Mesendoderm (in vitro differentiated cells): ENCODE data around the gene REPIN1.
A peak's percentile ranks its signal among the peaks of the same experiment; 100 is the strongest.

Experiments used
- DNase-seq: peaks from one replicate; pipeline ENCODE4 v3.0.0; 2013
- H2AK5ac ChIP-seq: 2 replicates; pipeline ENCODE4 v1.6.1; 2013; ENCODE audit warnings: low read length, inconsistent platforms
- H2BK120ac ChIP-seq: 2 replicates; pipeline ENCODE4 v1.6.1; 2013; ENCODE audit warnings: low read depth, mild to moderate bottlenecking, low read length, moderate library complexity, mixed read lengths
- H2BK15ac ChIP-seq: replicated peaks from 2 replicates; pipeline ENCODE4 v1.6.1; 2013; ENCODE audit warnings: low read depth, mild to moderate bottlenecking, moderate library complexity
- H2BK5ac ChIP-seq: 2 replicates; pipeline ENCODE4 v1.6.1; 2013; ENCODE audit warnings: low read length, inconsistent platforms
- H3K18ac ChIP-seq: 2 replicates; pipeline ENCODE4 v1.6.1; 2013; ENCODE audit warnings: mild to moderate bottlenecking, low read length, mixed read lengths
- H3K23ac ChIP-seq: one replicate; pipeline ENCODE4 v1.6.1; 2013; ENCODE audit warnings: low read length
- H3K27ac ChIP-seq: 2 replicates; pipeline ENCODE4 v1.5.1; 2013; ENCODE audit warnings: low read depth, mild to moderate bottlenecking, inconsistent platforms, low read length, moderate library complexity
- H3K27me3 ChIP-seq: 2 replicates; pipeline ENCODE4 v1.6.1; 2013; ENCODE audit warnings: low read length, control low read depth, mild to moderate bottlenecking, inconsistent platforms; ENCODE audit not compliant: insufficient read depth, poor library complexity
- H3K36me3 ChIP-seq: 2 replicates; pipeline ENCODE4 v1.6.1; 2013; ENCODE audit warnings: low read length, inconsistent platforms; ENCODE audit not compliant: control insufficient read depth, insufficient read depth
- H3K4ac ChIP-seq: one replicate; pipeline ENCODE4 v1.6.1; 2013; ENCODE audit warnings: low read depth, mild to moderate bottlenecking, low read length, moderate library complexity
- H3K4me1 ChIP-seq: 2 replicates; pipeline ENCODE4 v1.6.1; 2013; ENCODE audit warnings: low read depth, low read length, inconsistent platforms; ENCODE audit not compliant: control insufficient read depth
- H3K4me2 ChIP-seq: 2 replicates; pipeline ENCODE4 v1.6.1; 2013; ENCODE audit warnings: low read length
- H3K4me3 ChIP-seq: 2 replicates; pipeline ENCODE4 v1.5.1; 2013; ENCODE audit warnings: mild to moderate bottlenecking, low read length
- H3K56ac ChIP-seq: one replicate; pipeline ENCODE4 v1.6.1; 2013; ENCODE audit warnings: low read length
- H3K79me1 ChIP-seq: 2 replicates; pipeline ENCODE4 v1.6.1; 2013; ENCODE audit warnings: low read length, inconsistent platforms
- H3K79me2 ChIP-seq: 2 replicates; pipeline ENCODE4 v1.6.1; 2013; ENCODE audit warnings: mild to moderate bottlenecking, low read length; ENCODE audit not compliant: control insufficient read depth, insufficient read depth
- H3K9ac ChIP-seq: 2 replicates; pipeline ENCODE4 v1.6.1; 2013; ENCODE audit warnings: low read length, inconsistent platforms
- H4K5ac ChIP-seq: one replicate; pipeline ENCODE4 v1.6.1; 2013; ENCODE audit warnings: low read length
- H4K8ac ChIP-seq: one replicate; pipeline ENCODE4 v1.6.1; 2013; ENCODE audit warnings: low read depth, mild to moderate bottlenecking, control low read depth, low read length, moderate library complexity
- WGBS: extraction: QIAGEN DNeasy Blood & Tissue Kit; methylation state at CpG from one replicate; pipeline ENCODE4 v1.1.7; 2013; ENCODE audit warnings: low lambda C conversion rate, missing lambda C conversion rate; ENCODE audit not compliant: insufficient coverage; ENCODE audit errors: extremely low coverage; 5-methylcytosine and 5-hydroxymethylcytosine counted together

REPIN1 gene

GRCh38 chr7:150329331-150330120 is 39.1 kb upstream of the REPIN1 start:
- Histone ChIP-seq H4K8ac (no peak overlapping the region), H3K36me3 (no peaks in the 10 kb centered on the region), H2BK15ac (no peak overlapping the region), H3K23ac (no peak overlapping the region), H3K4me3 (no peak overlapping the region), H3K18ac (no peak overlapping the region), H3K4me2 (no peak overlapping the region), H4K5ac (no peak overlapping the region), H3K27me3 (no peaks in the 10 kb centered on the region), H3K9ac (no peak overlapping the region), H2AK5ac (no peak overlapping the region), H2BK5ac (no peak overlapping the region), H3K79me2 (no peaks in the 10 kb centered on the region), H3K4me1 (no peaks in the 10 kb centered on the region), H3K27ac (no peak overlapping the region), H3K79me1 (no peaks in the 10 kb centered on the region), H2BK120ac (no peak overlapping the region), H3K4ac (no peak overlapping the region), H3K56ac (peak overlapping the region; percentile 35)
- no CpG with 5 or more reads among the region's 22 CpGs for WGBS
- DNase-seq = peak; percentile 56

GRCh38 chr7:150330211-150330885 is 38.3 kb upstream of the REPIN1 start:
- no peaks in the 10 kb centered on the region for H3K36me3 ChIP-seq
- H2BK5ac ChIP-seq = no peak overlapping the region
- no peak overlapping the region for H3K4ac ChIP-seq
- no peak overlapping the region for H2BK15ac ChIP-seq
- H3K9ac ChIP-seq = no peak overlapping the region
- H3K56ac ChIP-seq = no peak overlapping the region
- H3K27ac ChIP-seq = no peak overlapping the region
- H3K23ac ChIP-seq = no peak overlapping the region
- WGBS = no CpG with 5 or more reads among the region's 19 CpGs
- H3K4me1 ChIP-seq = peaks cover 2% of the 10 kb centered on the region
- H4K8ac ChIP-seq = no peak overlapping the region
- H3K27me3 ChIP-seq = no peaks in the 10 kb centered on the region
- H3K79me2 ChIP-seq = no peaks in the 10 kb centered on the region
- no peak for DNase-seq
- no peak overlapping the region for H3K18ac ChIP-seq
- no peak overlapping the region for H3K4me3 ChIP-seq
- no peak overlapping the region for H3K4me2 ChIP-seq
- no peak overlapping the region for H2AK5ac ChIP-seq
- no peak overlapping the region for H4K5ac ChIP-seq
- H3K79me1 ChIP-seq = no peaks in the 10 kb centered on the region
- no peak overlapping the region for H2BK120ac ChIP-seq

DNA sequence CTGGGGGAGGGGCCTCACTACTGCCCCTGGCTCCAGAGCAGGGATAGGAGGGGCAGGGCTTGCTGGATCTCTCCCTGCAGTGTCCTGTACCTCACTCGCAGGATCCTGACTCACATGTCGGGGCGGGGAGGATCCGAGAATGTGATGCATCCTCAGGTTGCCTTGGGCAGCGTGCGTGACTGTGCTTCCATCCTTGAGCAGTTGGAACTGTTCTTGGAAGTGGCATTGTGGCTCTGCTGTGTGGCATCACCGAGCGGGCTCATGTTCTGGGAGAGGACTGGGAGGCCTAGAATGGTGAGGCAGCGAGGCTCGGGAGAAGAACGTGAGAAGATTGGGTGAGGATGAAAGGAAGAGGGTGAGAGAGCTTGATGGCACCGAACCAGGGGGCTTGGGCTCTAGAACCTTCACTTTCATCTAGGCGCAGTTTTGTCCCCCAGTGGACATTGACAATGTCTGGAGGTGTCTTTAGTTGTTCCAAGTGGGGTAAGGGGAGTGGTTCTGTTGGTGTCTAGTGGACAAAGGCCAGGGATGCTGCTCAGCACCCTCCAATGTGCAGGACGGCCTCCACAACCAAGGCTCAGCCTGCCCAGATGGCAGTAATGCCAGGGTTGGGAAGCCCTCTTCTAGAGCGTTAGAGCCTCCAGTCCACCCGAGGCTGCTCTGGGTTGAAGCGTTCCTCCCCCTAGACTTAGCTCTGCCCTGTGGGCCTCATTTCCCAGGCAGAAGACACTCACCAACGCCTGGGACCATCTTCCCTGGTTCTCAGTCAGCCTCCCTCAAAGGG is 35.6 kb upstream of the REPIN1 start:
- no peak overlapping the region for H4K8ac ChIP-seq
- no peak overlapping the region for H2BK120ac ChIP-seq
- no peak overlapping the region for H3K4me3 ChIP-seq
- no peak overlapping the region for H2AK5ac ChIP-seq
- no peak for DNase-seq
- H3K27ac ChIP-seq = no peak overlapping the region
- no peak overlapping the region for H3K23ac ChIP-seq
- H3K56ac ChIP-seq = no peak overlapping the region
- no peak overlapping the region for H4K5ac ChIP-seq
- no peak overlapping the region for H3K4me2 ChIP-seq
- H3K4ac ChIP-seq = no peak overlapping the region
- whole genome bisulfite sequencing = no CpG with 5 or more reads among the region's 18 CpGs
- H3K4me1 ChIP-seq = peaks cover 7% of the 10 kb centered on the region
- no peaks in the 10 kb centered on the region for H3K79me1 ChIP-seq
- H2BK15ac ChIP-seq = no peak overlapping the region
- H3K36me3 ChIP-seq = no peaks in the 10 kb centered on the region
- no peak overlapping the region for H3K18ac ChIP-seq
- H3K27me3 ChIP-seq = no peaks in the 10 kb centered on the region
- H2BK5ac ChIP-seq = no peak overlapping the region
- H3K79me2 ChIP-seq = no peaks in the 10 kb centered on the region
- H3K9ac ChIP-seq = no peak overlapping the region

DNA sequence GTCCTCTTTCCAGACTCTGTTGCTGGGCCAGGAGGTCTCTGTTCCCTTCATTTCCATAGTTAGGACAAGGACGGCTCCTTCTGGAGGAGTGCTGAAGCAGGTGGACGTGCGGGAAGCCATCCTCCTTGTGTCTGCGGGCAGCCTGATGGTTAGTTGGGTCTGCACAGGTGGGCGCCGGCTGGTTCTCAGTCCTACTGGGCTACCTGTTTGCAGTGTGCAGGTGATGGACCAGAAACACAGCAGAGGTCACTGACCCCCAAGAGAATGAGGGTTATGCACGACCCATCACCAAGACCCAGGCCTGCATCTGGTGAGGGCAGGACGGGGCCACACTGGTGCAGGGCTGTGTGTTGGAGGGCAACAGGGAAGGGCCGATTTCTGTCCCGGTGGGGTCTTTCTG is 35.0 kb upstream of the REPIN1 start:
- no peak for DNase-seq
- H3K79me2 ChIP-seq = no peaks in the 10 kb centered on the region
- H3K4ac ChIP-seq = no peak overlapping the region
- H4K8ac ChIP-seq = no peak overlapping the region
- no peak overlapping the region for H2BK15ac ChIP-seq
- H3K18ac ChIP-seq = no peak overlapping the region
- H3K27me3 ChIP-seq = no peaks in the 10 kb centered on the region
- H2BK5ac ChIP-seq = no peak overlapping the region
- no peak overlapping the region for H3K9ac ChIP-seq
- no peak overlapping the region for H3K23ac ChIP-seq
- H2BK120ac ChIP-seq = no peak overlapping the region
- no peak overlapping the region for H3K27ac ChIP-seq
- H3K79me1 ChIP-seq = no peaks in the 10 kb centered on the region
- no peak overlapping the region for H3K4me2 ChIP-seq
- H3K36me3 ChIP-seq = no peaks in the 10 kb centered on the region
- H4K5ac ChIP-seq = no peak overlapping the region
- no CpG with 5 or more reads among the region's 10 CpGs for WGBS
- H3K56ac ChIP-seq = no peak overlapping the region
- H3K4me1 ChIP-seq = peaks cover 7% of the 10 kb centered on the region
- no peak overlapping the region for H3K4me3 ChIP-seq
- no peak overlapping the region for H2AK5ac ChIP-seq

- peaks cover 7% of the 10 kb centered on the region for H3K4me1 ChIP-seq
- H2BK5ac ChIP-seq = no peak overlapping the region
- no peak overlapping the region for H3K18ac ChIP-seq
- no peaks in the 10 kb centered on the region for H3K27me3 ChIP-seq
- no peaks in the 10 kb centered on the region for H3K36me3 ChIP-seq
- no CpG with 5 or more reads among the region's 8 CpGs for WGBS
- H3K56ac ChIP-seq = no peak overlapping the region
- H4K8ac ChIP-seq = no peak overlapping the region
- no peak overlapping the region for H3K4ac ChIP-seq
- no peak overlapping the region for H3K23ac ChIP-seq
- H3K79me1 ChIP-seq = no peaks in the 10 kb centered on the region
- no peak overlapping the region for H3K9ac ChIP-seq
- H4K5ac ChIP-seq = no peak overlapping the region
- DNase-seq = no peak
- H2BK15ac ChIP-seq = no peak overlapping the region
- H3K27ac ChIP-seq = no peak overlapping the region
- no peak overlapping the region for H3K4me2 ChIP-seq
- H3K4me3 ChIP-seq = no peak overlapping the region
- no peak overlapping the region for H2BK120ac ChIP-seq
- H2AK5ac ChIP-seq = no peak overlapping the region
- no peaks in the 10 kb centered on the region for H3K79me2 ChIP-seq
Measured at GRCh38 chr7:150334108-150334507, 34.5 kb upstream of the REPIN1 start.
